Effector memory CD4-positive, alpha-beta T cell (primary cell): ENCODE measurements around the gene NOS2.
"Not testable (repeated sequence)": the region's sequence is repeated elsewhere in the genome, so short reads cannot be mapped to it uniquely, and the experiment has no call there.

Experiments
- DNase-seq, 3 donors: peaks; one replicate each; pipeline ENCODE4 v3.0.0-alpha.2; 2020
- H3K27ac ChIP-seq: 2 replicates; pipeline ENCODE4 v1.7.0; 2013; ENCODE audit warnings: mild to moderate bottlenecking, low read length, moderate library complexity; ENCODE audit not compliant: insufficient read depth, poor library complexity, severe bottlenecking
- H3K27me3 ChIP-seq: replicated peaks from 2 replicates; pipeline ENCODE4 v1.7.0; 2013; ENCODE audit warnings: mild to moderate bottlenecking, low read length; ENCODE audit not compliant: insufficient read depth, control insufficient read depth, poor library complexity, severe bottlenecking
- H3K36me3 ChIP-seq: 2 replicates; pipeline ENCODE4 v1.7.0; 2013; ENCODE audit warnings: mild to moderate bottlenecking, low read length, moderate library complexity; ENCODE audit not compliant: control insufficient read depth, insufficient read depth
- H3K4me1 ChIP-seq: 2 replicates; pipeline ENCODE4 v1.7.0; 2013; ENCODE audit warnings: low read length, mild to moderate bottlenecking; ENCODE audit not compliant: control insufficient read depth, insufficient read depth, poor library complexity, severe bottlenecking
- H3K4me3 ChIP-seq: 2 replicates; pipeline ENCODE4 v1.7.0; 2013; ENCODE audit warnings: low read length, low read depth, mild to moderate bottlenecking; ENCODE audit not compliant: insufficient read depth, poor library complexity, severe bottlenecking
- H3K9me3 ChIP-seq: 2 replicates; pipeline ENCODE4 v1.7.0; 2013; ENCODE audit warnings: mild to moderate bottlenecking, low read length, moderate library complexity; ENCODE audit not compliant: control insufficient read depth

NOS2 gene

GRCh38 chr17:27747462-27748359 lies 52.6 kb downstream of the NOS2 start:
- Histone ChIP-seq H3K9me3 (no peaks in the 10 kb centered on the region), H3K27me3 (no peaks in the 10 kb centered on the region), H3K36me3 (no peaks in the 10 kb centered on the region), H3K4me1 (no peaks in the 10 kb centered on the region), H3K4me3 (no peak overlapping the region), H3K27ac (no peak overlapping the region)
- no peak for DNase-seq

GRCh38 chr17:27746881-27747280 lies 53.4 kb downstream of the NOS2 start:
- no peak for DNase-seq
- no peaks in the 10 kb centered on the region for H3K27me3 ChIP-seq

GRCh38 chr17:27746320-27746719 lies 54.0 kb downstream of the NOS2 start:
- H3K27ac ChIP-seq, H3K4me3 ChIP-seq, H3K9me3 ChIP-seq, H3K27me3 ChIP-seq, H3K4me1 ChIP-seq, H3K36me3 ChIP-seq, DNase-seq: not testable (repeated sequence)

More at GRCh38 chr17:27746881-27747280, 53.4 kb downstream of the NOS2 start:
- H3K4me3 ChIP-seq, result no peak overlapping the region
- no peaks in the 10 kb centered on the region for H3K36me3 ChIP-seq
- H3K9me3 ChIP-seq, result no peaks in the 10 kb centered on the region
- no peak overlapping the region for H3K27ac ChIP-seq
- H3K4me1 ChIP-seq, result no peaks in the 10 kb centered on the region

GRCh38 chr17:27745207-27745830 lies 55.0 kb downstream of the NOS2 start:
- not testable (repeated sequence) for H3K9me3 ChIP-seq, H3K4me3 ChIP-seq, H3K4me1 ChIP-seq, H3K36me3 ChIP-seq, H3K27ac ChIP-seq, DNase-seq, H3K27me3 ChIP-seq

GRCh38 chr17:27743281-27743885 lies 56.9 kb downstream of the NOS2 start:
- Histone ChIP-seq H3K4me3 (no peak overlapping the region), H3K36me3 (no peaks in the 10 kb centered on the region), H3K4me1 (no peaks in the 10 kb centered on the region), H3K9me3 (no peaks in the 10 kb centered on the region), H3K27me3 (no peaks in the 10 kb centered on the region), H3K27ac (no peak overlapping the region)
- DNase-seq, result no peak

GRCh38 chr17:27741971-27742575 lies 58.3 kb downstream of the NOS2 start:
- Histone ChIP-seq H3K9me3 (no peaks in the 10 kb centered on the region), H3K4me3 (no peak overlapping the region), H3K4me1 (no peaks in the 10 kb centered on the region), H3K27ac (no peak overlapping the region), H3K27me3 (no peaks in the 10 kb centered on the region), H3K36me3 (no peaks in the 10 kb centered on the region)
- DNase-seq, result no peak

- H3K27ac ChIP-seq, result no peak overlapping the region
- H3K27me3 ChIP-seq, result no peaks in the 10 kb centered on the region
- no peaks in the 10 kb centered on the region for H3K9me3 ChIP-seq
- DNase-seq, result no peak
- H3K4me3 ChIP-seq, result no peak overlapping the region
- H3K4me1 ChIP-seq, result no peaks in the 10 kb centered on the region
- no peaks in the 10 kb centered on the region for H3K36me3 ChIP-seq
Measured at GRCh38 chr17:27741361-27741861, 58.9 kb downstream of the NOS2 start.

GRCh38 chr17:27740541-27740940 lies 59.8 kb downstream of the NOS2 start:
- H3K4me3 ChIP-seq, DNase-seq, H3K4me1 ChIP-seq, H3K9me3 ChIP-seq, H3K36me3 ChIP-seq, H3K27me3 ChIP-seq, H3K27ac ChIP-seq: not testable (repeated sequence)

GRCh38 chr17:27733773-27734172 lies 66.6 kb downstream of the NOS2 start:
- DNase-seq, result no peak
- Histone ChIP-seq H3K27me3 (no peaks in the 10 kb centered on the region), H3K4me1 (no peaks in the 10 kb centered on the region), H3K27ac (no peak overlapping the region), H3K4me3 (no peak overlapping the region), H3K36me3 (no peaks in the 10 kb centered on the region), H3K9me3 (no peaks in the 10 kb centered on the region)
